HepG2 (cell line): ENCODE data around the gene BDNF. TPM values are rescaled to one million over a fixed set of nuclear protein-coding genes. Genes with fewer than 3 reads are reported as not detected.

Experiments used
- ATAC-seq: fragments of 200-7000 bp; cut with Tn5 transposase; 3 replicates; pipeline ENCODE4 v1.9.1; 2020; ENCODE audit warnings: mild to moderate bottlenecking, moderate library complexity
- BruUV-seq: library from RNA; stranded (reverse); fragments of 400-500 nt; replicated peaks from 2 replicates; lab custom pipeline; 2021; lab: Mats Ljungman, UMichigan
- CTCF ChIA-PET: fragments of 300-600 bp; formaldehyde crosslinking; extraction: SDS; loops from one replicate; lab custom pipeline; 2021; ENCODE audit warnings: low total read pairs, inconsistent platforms, low intra/inter-chr PET ratio; lab: Yijun Ruan, JAX
- POLR2A ChIA-PET: fragments of 350-600 bp; sonication (Branson Sonifier 250); formaldehyde crosslinking; loops from one replicate; lab custom pipeline; 2020; ENCODE audit warnings: antibody characterized with exemption, inconsistent platforms; lab: Yijun Ruan, JAX
- DNase-seq: peaks from one replicate; pipeline ENCODE4 v3.0.0-alpha.2; 2015; ENCODE audit warnings: low spot score
- FAIRE-seq: peaks from 3 replicates; lab custom pipeline; 2011; peaks lifted over from hg19 to GRCh38; lab: Jason Lieb, UNC
- H2AFZ ChIP-seq: one replicate; pipeline ENCODE4 v1.6.1; 2011; ENCODE audit warnings: low read length, inconsistent platforms
- H3K27ac ChIP-seq: fragments of 300-600 bp; 3 replicates; pipeline ENCODE4 v1.8.0; 2011; ENCODE audit warnings: mixed run types, mild to moderate bottlenecking, mixed read lengths, low read length, inconsistent platforms; ENCODE audit not compliant: insufficient read depth; ENCODE audit errors: extremely low read length
- H3K27me3 ChIP-seq, 2 experiments: fragments of 200-600 bp in 1 of 2; 2 replicates in 1 of 2; 3 replicates in 1 of 2; pipeline versions ENCODE4 v1.6.0 to v1.8.0; 2011; ENCODE audit warnings: low read length in 2 of 2, mild to moderate bottlenecking in 2 of 2, moderate library complexity in 2 of 2, inconsistent platforms in 1 of 2; ENCODE audit not compliant: insufficient read depth in 2 of 2, control insufficient read depth in 1 of 2
- H3K36me3 ChIP-seq, 2 experiments: fragments of 200-600 bp in 1 of 2; replicated peaks in 1 of 2; 2 replicates in 1 of 2; 3 replicates in 1 of 2; pipeline versions ENCODE4 v1.5.1 to v1.8.0; 2011; ENCODE audit warnings: low read length in 2 of 2, inconsistent platforms in 1 of 2; ENCODE audit not compliant: insufficient read depth in 2 of 2, control insufficient read depth in 1 of 2
- H3K4me1 ChIP-seq: 2 replicates; pipeline ENCODE4 v1.5.1; 2012; ENCODE audit warnings: low read length, inconsistent platforms; ENCODE audit not compliant: insufficient read depth
- H3K4me2 ChIP-seq: 2 replicates; pipeline ENCODE4 v1.6.0; 2011; ENCODE audit warnings: low read depth, low read length, inconsistent platforms
- H3K4me3 ChIP-seq, 3 experiments: fragments of 200-600 bp in 1 of 3; sonication (generic), shearing (Covaris generic) in 1 of 3; replicated peaks in 1 of 3; 2 replicates each; pipeline ENCODE4 v1.5.1; 2011 to 2016; ENCODE audit warnings: low read length in 3 of 3, inconsistent platforms in 2 of 3, low read depth in 2 of 3, mild to moderate bottlenecking in 2 of 3, control low read depth in 1 of 3, mixed read lengths in 1 of 3; ENCODE audit not compliant: insufficient read depth in 1 of 3
- H3K79me2 ChIP-seq: one replicate; pipeline ENCODE4 v1.6.1; 2011; ENCODE audit warnings: low read length, inconsistent platforms; ENCODE audit not compliant: insufficient read depth
- H3K9ac ChIP-seq: 2 replicates; pipeline ENCODE4 v1.6.0; 2011; ENCODE audit warnings: mild to moderate bottlenecking, low read depth, low read length, inconsistent platforms; ENCODE audit not compliant: insufficient read depth
- H3K9me3 ChIP-seq: 2 replicates; pipeline ENCODE4 v1.5.1; 2012; ENCODE audit warnings: mild to moderate bottlenecking, low read length
- H4K20me1 ChIP-seq: 2 replicates; pipeline ENCODE4 v1.6.0; 2011; ENCODE audit warnings: inconsistent platforms, mild to moderate bottlenecking, low read length, moderate library complexity; ENCODE audit not compliant: insufficient read depth
- CHD4 ChIP-seq: fragments of 200-600 bp; sonication (generic); IDR thresholded peaks from 2 replicates; pipeline ENCODE4 v1.7.0; 2017; ENCODE audit warnings: mild to moderate bottlenecking, low read length, borderline replicate concordance
- HMG20B ChIP-seq: conservative IDR thresholded peaks from 2 replicates; pipeline ENCODE4 v1.6.1; 2016; ENCODE audit warnings: missing genetic modification reagents, missing compliant biosample characterization
- KLF16 ChIP-seq, 2 experiments: sonication (generic) in 1 of 2; formaldehyde crosslinking in 1 of 2; IDR thresholded peaks; 2 replicates each; pipeline versions ENCODE4 v1.6.1 to v1.8.0; 2016 to 2023; ENCODE audit warnings: missing genetic modification reagents in 2 of 2, missing compliant biosample characterization in 1 of 2
- MEIS1 ChIP-seq: sonication (generic); formaldehyde crosslinking; IDR thresholded peaks from 2 replicates; pipeline ENCODE4 v1.9.0; 2021; ENCODE audit warnings: mild to moderate bottlenecking, missing genetic modification reagents, moderate library complexity, borderline replicate concordance
- MTA1 ChIP-seq: sonication (generic); formaldehyde crosslinking; IDR thresholded peaks from 2 replicates; pipeline ENCODE4 v1.4.0; 2020; ENCODE audit warnings: missing genetic modification reagents, mild to moderate bottlenecking, borderline replicate concordance
- NRL ChIP-seq: sonication (generic); formaldehyde crosslinking; IDR thresholded peaks from 2 replicates; pipeline ENCODE4 v1.5.0; 2020; ENCODE audit warnings: missing genetic modification reagents, mild to moderate bottlenecking, moderate library complexity, borderline replicate concordance
- POGZ ChIP-seq: sonication (generic); formaldehyde crosslinking; IDR thresholded peaks from 2 replicates; pipeline ENCODE4 v1.4.0; 2020; ENCODE audit warnings: mild to moderate bottlenecking, missing genetic modification reagents
- RARA ChIP-seq: IDR thresholded peaks from 2 replicates; pipeline ENCODE4 v1.6.1; 2016; ENCODE audit warnings: missing genetic modification reagents, missing compliant biosample characterization
- RBFOX2 ChIP-seq: fragments of 200-400 bp; formaldehyde crosslinking; IDR thresholded peaks from 2 replicates; pipeline ENCODE4 v1.6.1; 2017; ENCODE audit warnings: low read depth, mild to moderate bottlenecking, low read length
- SIN3A ChIP-seq: IDR thresholded peaks from 2 replicates; pipeline ENCODE4 v1.6.1; 2011; ENCODE audit warnings: low read depth, mild to moderate bottlenecking, control low read depth, low read length, borderline replicate concordance
- SKIL ChIP-seq: sonication (generic); formaldehyde crosslinking; IDR thresholded peaks from 2 replicates; pipeline ENCODE4 v1.8.0; 2022; ENCODE audit warnings: missing genetic modification reagents, mild to moderate bottlenecking, moderate library complexity, borderline replicate concordance
- SOX6 ChIP-seq, 2 experiments: fragments of 450-650 bp in 1 of 2; sonication (generic) in 1 of 2; formaldehyde crosslinking in 1 of 2; IDR thresholded peaks; 2 replicates each; pipeline versions ENCODE4 v1.4.0 to v1.6.1; 2017 to 2020; ENCODE audit warnings: antibody characterized with exemption in 1 of 2, mild to moderate bottlenecking in 1 of 2, missing genetic modification reagents in 1 of 2
- TARDBP ChIP-seq: sonication (generic); formaldehyde crosslinking; IDR thresholded peaks from 2 replicates; pipeline ENCODE4 v1.8.0; 2022; ENCODE audit warnings: mild to moderate bottlenecking, missing genetic modification reagents
- TCF12 ChIP-seq, 2 experiments: fragments of 450-650 bp in 1 of 2; sonication (generic) in 1 of 2; formaldehyde crosslinking in 1 of 2; IDR thresholded peaks; 2 replicates each; pipeline versions ENCODE4 v1.6.1 to v1.8.0; 2017 to 2022; ENCODE audit warnings: antibody characterized with exemption in 1 of 2, mild to moderate bottlenecking in 1 of 2, missing genetic modification reagents in 1 of 2, moderate library complexity in 1 of 2
- TGIF2 ChIP-seq: IDR thresholded peaks from 2 replicates; pipeline ENCODE4 v1.6.1; 2016; ENCODE audit warnings: control low read depth, missing compliant biosample characterization
- ZC3H4 ChIP-seq: sonication (generic); formaldehyde crosslinking; IDR thresholded peaks from 2 replicates; pipeline ENCODE4 v1.4.0; 2020; ENCODE audit warnings: missing genetic modification reagents, borderline replicate concordance
- ZNF564 ChIP-seq: sonication (generic); formaldehyde crosslinking; IDR thresholded peaks from 2 replicates; pipeline ENCODE4 v1.8.1; 2023; ENCODE audit warnings: mild to moderate bottlenecking, missing genetic modification reagents
- ZNF839 ChIP-seq: sonication (generic); formaldehyde crosslinking; IDR thresholded peaks from 2 replicates; pipeline ENCODE4 v1.4.0; 2020; ENCODE audit warnings: missing genetic modification reagents, mild to moderate bottlenecking, borderline replicate concordance
- ZZZ3 ChIP-seq: sonication (generic); formaldehyde crosslinking; IDR thresholded peaks from 2 replicates; pipeline ENCODE4 v1.4.0; 2020; ENCODE audit warnings: missing genetic modification reagents, mild to moderate bottlenecking, borderline replicate concordance
- WGBS: methylation state at CpG from one replicate; pipeline ENCODE4 v1.1.6; 2017; ENCODE audit warnings: low lambda C conversion rate; 5-methylcytosine and 5-hydroxymethylcytosine counted together
- in situ Hi-C: cut with HindIII; loops from 2 replicates; pipeline ENCODE4 v1.10.0; 2017; ENCODE audit warnings: low pct_unique_long_range_greater_than_20kb; ENCODE audit not compliant: extremely low pct_ligation_motif_present
- intact Hi-C: fragments of 100-400 bp; cut with micrococcal nuclease; formaldehyde crosslinking; loops from one replicate; pipeline ENCODE4 v1.10.0; 2022; ENCODE audit not compliant: unreplicated experiment
- polyA plus RNA-seq, 8 experiments: library from polyadenylated mRNA; depleted of rRNA in 3 of 8; stranded (reverse) in 7 of 8; unstranded in 1 of 8; fragments of >200 nt; fragmentation: Illumina TruSeq in 4 of 8; extraction: Trizol in 4 of 8; gene quantifications; 2 replicates each; pipeline versions ENCODE4 v1.2.1 to v1.2.3, GENCODE V29; 2011 to 2016; ENCODE audit warnings: low read depth in 4 of 8, missing spikeins in 1 of 8, mixed read lengths in 1 of 8; ENCODE audit not compliant: insufficient read depth in 1 of 8
- total RNA-seq, 5 experiments: library from RNA; depleted of rRNA; stranded (reverse); fragments of >200 nt; fragmentation: Illumina TruSeq; extraction: Trizol; gene quantifications; 2 replicates each; pipeline ENCODE4 v1.2.3, GENCODE V29; 2016; ENCODE audit warnings: low read depth in 1 of 5
- TF ChIP-seq, protein P1 (sequence below): IDR thresholded peaks from 2 replicates; pipeline ENCODE4 v1.6.1; 2016; ENCODE audit warnings: missing compliant biosample characterization, missing genetic modification reagents, borderline replicate concordance

Gene BDNF
- total and polyA plus RNA-seq, 2 of the 13 experiments (the other 11 are each of a cell fraction or from before 2014, with no cell fraction given): 0.02 TPM; not detected in 1

DNA sequence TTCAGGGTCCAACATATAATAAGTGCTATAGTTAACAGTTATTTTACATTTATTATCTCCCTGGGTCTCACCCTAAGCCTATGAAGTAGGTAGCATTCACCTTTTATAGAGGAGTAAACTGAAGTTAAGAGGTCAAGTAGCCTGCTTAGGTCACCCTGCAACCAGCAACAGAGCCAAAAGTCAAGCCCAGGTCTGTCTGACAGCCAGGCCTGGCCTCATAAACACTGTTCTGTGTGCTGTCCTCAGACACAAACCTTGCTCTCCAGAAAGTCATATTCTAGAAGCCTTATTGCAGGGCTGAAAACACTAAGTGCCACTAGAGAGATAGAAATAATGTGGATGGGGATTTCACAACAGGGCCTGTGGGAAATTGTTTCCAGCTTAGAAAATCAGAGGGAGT is 59.3 kb downstream of the BDNF start:
- POLR2A ChIA-PET: no interaction called here
- in situ Hi-C loops: no loop called here
- CTCF ChIA-PET: no interaction called here

DNA sequence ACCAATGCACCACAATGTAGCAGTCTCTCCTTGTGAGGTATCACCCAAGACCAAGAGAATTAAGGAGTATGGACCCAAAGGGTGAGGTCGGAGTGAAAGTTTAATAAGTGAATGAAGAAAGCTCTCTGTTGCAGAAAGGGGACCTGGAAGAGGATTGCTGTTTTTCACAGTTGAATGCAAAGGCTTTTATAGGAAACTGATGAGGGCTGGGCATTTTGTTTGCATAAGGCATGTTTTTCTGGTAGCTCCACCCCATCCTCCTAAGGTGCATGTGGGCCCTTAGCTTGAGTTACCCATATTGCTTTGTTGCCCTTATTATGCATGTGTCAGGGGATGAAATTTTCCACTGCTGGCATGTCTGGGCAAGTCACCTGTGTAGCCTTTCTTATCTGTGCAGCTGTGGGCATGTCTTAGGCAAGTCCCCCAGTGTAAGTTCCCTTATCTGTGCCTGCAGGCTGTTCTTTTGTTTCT is 64.7 kb downstream of the BDNF start:
- no peak overlapping the region for H3K4me2 ChIP-seq
- ATAC-seq (no peak), DNase-seq (no peak), FAIRE-seq (no peak)
- H4K20me1 ChIP-seq: no peaks in the 10 kb centered on the region
- no peak overlapping the region for H2AFZ ChIP-seq
- WGBS: 0% methylated on average over 1 of the region's 1 CpG
- H3K4me3 ChIP-seq: no peak overlapping the region
- no peaks in the 10 kb centered on the region for H3K4me1 ChIP-seq
- intact Hi-C loops (no loop called here), in situ Hi-C loops (no loop called here)
- ChIA-PET POLR2A (no interaction called here), CTCF (no interaction called here)
- BruUV-seq: no TSS peak
- no peaks in the 10 kb centered on the region for H3K79me2 ChIP-seq
- no peak overlapping the region for H3K9ac ChIP-seq
- H3K9me3 ChIP-seq: no peaks in the 10 kb centered on the region
- no peaks in the 10 kb centered on the region for H3K27me3 ChIP-seq
- no peak overlapping the region for H3K27ac ChIP-seq
- TF ChIP-seq HMG20B: no peak
- TF ChIP-seq NRL (CRISPR knock-in tag): no peak
- no peak for TF ChIP-seq MTA1 (CRISPR knock-in tag)
- TF ChIP-seq SKIL (CRISPR knock-in tag): no peak
- TF ChIP-seq TGIF2 (CRISPR knock-in tag): no peak
- TF ChIP-seq ZNF839: no peak
- no peak for TF ChIP-seq TARDBP
- no peaks in the 10 kb centered on the region for H3K36me3 ChIP-seq

More for the DNA sequence above, 59.3 kb downstream of the BDNF start:
- DNase-seq (no peak), FAIRE-seq (no peak), ATAC-seq (no peak)
- no peaks in the 10 kb centered on the region for H3K79me2 ChIP-seq
- no peak overlapping the region for H3K4me3 ChIP-seq
- H2AFZ ChIP-seq: no peak overlapping the region
- H3K9me3 ChIP-seq: no peaks in the 10 kb centered on the region
- H3K9ac ChIP-seq: no peak overlapping the region
- no TSS peak for BruUV-seq
- no peaks in the 10 kb centered on the region for H3K4me1 ChIP-seq
- no peak overlapping the region for H3K27ac ChIP-seq
- H4K20me1 ChIP-seq: no peaks in the 10 kb centered on the region
- H3K27me3 ChIP-seq: no peaks in the 10 kb centered on the region
- intact Hi-C loops: no loop called here
- H3K4me2 ChIP-seq: no peak overlapping the region
- TF ChIP-seq ZZZ3 (no peak), ZC3H4 (no peak), CHD4 (no peak), ZNF564 (CRISPR knock-in tag) (no peak), POGZ (no peak), KLF16 (CRISPR knock-in tag; IDR thresholded peaks at IDR 0.05) (no peak), SOX6 (IDR thresholded peaks at IDR 0.05) (no peak), SOX6 (CRISPR knock-in tag; IDR thresholded peaks at IDR 0.05) (no peak), RBFOX2 (no peak), RARA (CRISPR knock-in tag) (no peak), SIN3A (no peak), MEIS1 (CRISPR knock-in tag) (no peak), TCF12 (IDR thresholded peaks at IDR 0.05) (no peak), TCF12 (CRISPR knock-in tag; IDR thresholded peaks at IDR 0.05) (no peak)
- TF ChIP-seq, protein P1, sequence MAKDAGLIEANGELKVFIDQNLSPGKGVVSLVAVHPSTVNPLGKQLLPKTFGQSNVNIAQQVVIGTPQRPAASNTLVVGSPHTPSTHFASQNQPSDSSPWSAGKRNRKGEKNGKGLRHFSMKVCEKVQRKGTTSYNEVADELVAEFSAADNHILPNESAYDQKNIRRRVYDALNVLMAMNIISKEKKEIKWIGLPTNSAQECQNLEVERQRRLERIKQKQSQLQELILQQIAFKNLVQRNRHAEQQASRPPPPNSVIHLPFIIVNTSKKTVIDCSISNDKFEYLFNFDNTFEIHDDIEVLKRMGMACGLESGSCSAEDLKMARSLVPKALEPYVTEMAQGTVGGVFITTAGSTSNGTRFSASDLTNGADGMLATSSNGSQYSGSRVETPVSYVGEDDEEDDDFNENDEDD (CRISPR knock-in tag): no peak
- H3K36me3 ChIP-seq: no peaks in the 10 kb centered on the region
